ENCODE measurements around the gene LTC4S. TPM values are rescaled to one million over a fixed set of nuclear protein-coding genes. Genes with fewer than 3 reads are reported as not detected.

Gene LTC4S
- total RNA-seq, 1 experiment from 2014 or later = 3.7 TPM

DNA sequence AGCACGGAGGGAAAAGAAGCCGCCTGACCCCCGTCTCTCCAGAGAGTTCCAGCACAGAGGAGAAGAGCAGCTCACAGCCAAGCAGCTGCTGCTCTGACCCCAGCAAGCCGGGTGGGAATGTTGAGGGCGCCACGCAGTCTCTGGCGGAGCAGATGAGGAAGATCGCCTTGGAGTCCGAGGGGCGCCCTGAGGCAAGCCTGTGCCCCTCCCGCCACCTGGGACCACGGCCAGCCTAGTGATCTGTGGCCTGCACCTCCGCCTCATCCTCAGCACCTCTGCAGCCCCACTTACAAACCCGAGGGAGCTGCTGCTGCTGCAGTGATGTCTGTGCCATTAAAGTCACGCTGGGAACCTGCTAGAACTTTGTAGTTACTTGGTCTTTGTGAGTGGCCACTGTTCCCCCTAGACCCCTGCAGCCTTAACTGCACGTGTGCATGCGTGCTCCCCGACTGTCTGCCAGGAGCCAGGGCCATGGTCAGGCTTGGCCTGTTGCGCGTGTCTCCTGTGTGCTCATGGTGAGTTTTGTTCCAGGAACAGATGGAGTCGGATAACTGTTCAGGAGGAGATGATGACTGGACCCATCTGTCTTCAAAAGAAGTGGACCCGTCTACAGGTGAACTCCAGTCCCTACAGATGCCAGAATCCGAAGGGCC is 39.4 kb downstream of the LTC4S start:
- Histone ChIP-seq H2AFZ (ENCODE audit: low read length) (no peak overlapping the region), H2BK12ac (ENCODE audit: insufficient read length, low read depth, low read length) (no peak overlapping the region), H4K20me1 (ENCODE audit: control insufficient read depth, insufficient read depth, insufficient read length) (no peaks in the 10 kb centered on the region), H3K23ac (ENCODE audit: insufficient read length, low read depth, low read length) (no peak overlapping the region), H3K9ac (ENCODE audit: extremely low read depth, insufficient read length, low read length) (no peak overlapping the region), H4K91ac (ENCODE audit: insufficient read length, low read depth, low read length) (no peak overlapping the region), H4K8ac (replicated peaks; ENCODE audit: insufficient read length, low read depth, low read length) (no peak overlapping the region), H3K23me2 (ENCODE audit: insufficient read length, low read depth, low read length, poor library complexity, severe bottlenecking) (no peaks in the 10 kb centered on the region), H3K79me1 (ENCODE audit: insufficient read depth, low read depth, low read length, poor library complexity, severe bottlenecking) (no peaks in the 10 kb centered on the region), H2BK15ac (ENCODE audit: low read depth, low read length) (no peak overlapping the region), H3K4ac (ENCODE audit: low read depth, low read length) (no peak overlapping the region), H3T11ph (ENCODE audit: low read length) (no peak overlapping the region), H2BK120ac (ENCODE audit: low read depth, low read length, poor library complexity, severe bottlenecking) (no peak overlapping the region), H3K27me3 (ENCODE audit: insufficient read depth, low read length) (no peaks in the 10 kb centered on the region), H3K18ac (ENCODE audit: insufficient read length, low read depth, low read length) (no peak overlapping the region), H3K9me3 (ENCODE audit: control insufficient read depth, low read depth, low read length) (no peaks in the 10 kb centered on the region), H3K4me2 (ENCODE audit: insufficient read depth, insufficient read length, low read length) (no peak overlapping the region), H4K5ac (ENCODE audit: insufficient read length, low read depth, low read length) (no peak overlapping the region), H3K4me1 (ENCODE audit: insufficient read depth, low read length) (peaks cover 9% of the 10 kb centered on the region; the same call in 1 of the 2 replicates), H3K79me2 (ENCODE audit: insufficient read depth, low read length) (no peaks in the 10 kb centered on the region), H2AK5ac (ENCODE audit: insufficient read length, low read length) (no peak overlapping the region), H3K14ac (ENCODE audit: insufficient read depth, low read length) (no peak overlapping the region), H3K56ac (ENCODE audit: insufficient read length, low read depth, low read length) (no peak overlapping the region), H2BK20ac (ENCODE audit: low read depth, low read length, poor library complexity, severe bottlenecking) (no peak overlapping the region), H2BK5ac (ENCODE audit: insufficient read length, low read length) (no peak overlapping the region), H3K27ac (ENCODE audit: insufficient read length, low read depth, low read length) (no peak overlapping the region)
- TF ChIP-seq, protein P1, sequence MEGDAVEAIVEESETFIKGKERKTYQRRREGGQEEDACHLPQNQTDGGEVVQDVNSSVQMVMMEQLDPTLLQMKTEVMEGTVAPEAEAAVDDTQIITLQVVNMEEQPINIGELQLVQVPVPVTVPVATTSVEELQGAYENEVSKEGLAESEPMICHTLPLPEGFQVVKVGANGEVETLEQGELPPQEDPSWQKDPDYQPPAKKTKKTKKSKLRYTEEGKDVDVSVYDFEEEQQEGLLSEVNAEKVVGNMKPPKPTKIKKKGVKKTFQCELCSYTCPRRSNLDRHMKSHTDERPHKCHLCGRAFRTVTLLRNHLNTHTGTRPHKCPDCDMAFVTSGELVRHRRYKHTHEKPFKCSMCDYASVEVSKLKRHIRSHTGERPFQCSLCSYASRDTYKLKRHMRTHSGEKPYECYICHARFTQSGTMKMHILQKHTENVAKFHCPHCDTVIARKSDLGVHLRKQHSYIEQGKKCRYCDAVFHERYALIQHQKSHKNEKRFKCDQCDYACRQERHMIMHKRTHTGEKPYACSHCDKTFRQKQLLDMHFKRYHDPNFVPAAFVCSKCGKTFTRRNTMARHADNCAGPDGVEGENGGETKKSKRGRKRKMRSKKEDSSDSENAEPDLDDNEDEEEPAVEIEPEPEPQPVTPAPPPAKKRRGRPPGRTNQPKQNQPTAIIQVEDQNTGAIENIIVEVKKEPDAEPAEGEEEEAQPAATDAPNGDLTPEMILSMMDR (conservative IDR thresholded peaks at IDR 0.05) = no peak
- peaks cover 17% of the 10 kb centered on the region in 2 experiments for H3K4me1 Mint-ChIP-seq
- WGBS (ENCODE audit: extremely low coverage, insufficient read length, low lambda C conversion rate) = no CpG with 5 or more reads among the region's 23 CpGs
- no peak overlapping the region for H3K4me3 Mint-ChIP-seq
- no peak for DNase-seq
- no peaks in the 10 kb centered on the region for H3K27me3 Mint-ChIP-seq (ENCODE audit: low read depth)
- peaks cover 5 to 14% of the 10 kb centered on the region in 2 experiments; a peak in 4 of 5 replicates for H3K9me3 Mint-ChIP-seq
- H3K36me3 Mint-ChIP-seq (ENCODE audit: insufficient read depth in 1 of 3, low read depth in 3 of 3) = peaks cover 70 to 96% (median 92%) of the 10 kb centered on the region in 3 experiments
- H3K27ac Mint-ChIP-seq = peak overlapping the region in 1 of 3 experiments; percentile 74; a peak in 3 of 7 replicates

Data from H9 (cell line).